Stimulated activated CD8-positive, alpha-beta memory T cell treated with anti-CD3 and anti-CD28 coated beads, Interleukin-4, amount 100 ng/mL, for 1 hour (primary cell): ENCODE measurements around the gene C3.

Experiments used
- DNase-seq, 2 donors: peaks; one replicate each; pipeline ENCODE4 v3.0.0-alpha.2; 2020; ENCODE audit warnings: low read depth in 2 of 2, low spot score in 1 of 2

The C3 gene

GRCh38 chr19:6745965-6746364 is 25.5 kb upstream of the C3 start:
- DNase-seq: no peak

- DNase-seq: no peak
These were observed 24.2 kb upstream of the C3 start for GRCh38 chr19:6744381-6745301.

- DNase-seq: no peak
These were observed 23.4 kb upstream of the C3 start for GRCh38 chr19:6743714-6744380.

- no peak for DNase-seq
These were observed 22.6 kb upstream of the C3 start for GRCh38 chr19:6743066-6743465.

- no peak for DNase-seq
These were observed 20.3 kb upstream of the C3 start for GRCh38 chr19:6740589-6741343.

GRCh38 chr19:6739883-6740588 is 19.6 kb upstream of the C3 start:
- DNase-seq: no peak

GRCh38 chr19:6739390-6739882 is 19.0 kb upstream of the C3 start, which contains the start of gene TRIP10:
TSS of gene TRIP10 (plus strand) at chr19:6739680. CDS start at chr19:6739762, 82 bp downstream.
- peak; percentile 62 to 64 for DNase-seq

- DNase-seq: no peak
These were observed 18.4 kb upstream of the C3 start for GRCh38 chr19:6738787-6739389.

GRCh38 chr19:6737873-6738786 is 17.7 kb upstream of the C3 start:
- peak; percentile 42 to 52 for DNase-seq

GRCh38 chr19:6737284-6737872 is 16.9 kb upstream of the C3 start, which contains the start of gene GPR108:
TSS of gene GPR108 (minus strand) at chr19:6737580. CDS start at chr19:6737576, 4 bp downstream.
- peak; percentile 96 to 98 for DNase-seq

GRCh38 chr19:6736917-6737283 is 16.4 kb upstream of the C3 start:
- DNase-seq: no peak

GRCh38 chr19:6736169-6736916 is 15.9 kb upstream of the C3 start:
- DNase-seq: peak; percentile 23 to 39

GRCh38 chr19:6735181-6735911 is 14.9 kb upstream of the C3 start:
- no peak for DNase-seq

- DNase-seq: no peak
These were observed 13.7 kb upstream of the C3 start for GRCh38 chr19:6734096-6734696.

GRCh38 chr19:6733338-6734095 is 13.1 kb upstream of the C3 start:
- DNase-seq: no peak

- DNase-seq: no peak
These were observed 12.4 kb upstream of the C3 start for GRCh38 chr19:6732803-6733337.
